Caco-2 (cell line): Measurements from ENCODE around the gene PRDM15. TPM values are rescaled to one million over a fixed set of nuclear protein-coding genes. Genes with fewer than 3 reads are reported as not detected.
A peak's percentile ranks its signal among the peaks of the same experiment; 100 is the strongest.

ENCODE experiments used
- BruUV-seq: library from RNA; stranded (reverse); fragments of 400-500 nt; replicated peaks from 2 replicates; lab custom pipeline; 2021; lab: Mats Ljungman, UMichigan
- CTCF ChIA-PET: fragments of 300-600 bp; sonication (Branson Sonifier 250); formaldehyde crosslinking; loops from one replicate; lab custom pipeline; 2022; ENCODE audit warnings: antibody characterized with exemption; lab: Charles Lee
- POLR2A ChIA-PET: fragments of 300-600 bp; sonication (Branson Sonifier 250); formaldehyde crosslinking; loops from one replicate; lab custom pipeline; 2022; ENCODE audit warnings: antibody characterized with exemption; lab: Charles Lee
- DNase-seq, 2 experiments: peaks; one replicate each; pipeline versions ENCODE4 v3.0.0 to v3.0.0-alpha.2; 2020 to 2022
- H3K27me3 ChIP-seq: replicated peaks from 2 replicates; pipeline ENCODE4 v1.6.0; 2011; ENCODE audit warnings: low read length; ENCODE audit not compliant: control insufficient read depth, insufficient read depth
- H3K36me3 ChIP-seq: 2 replicates; pipeline ENCODE4 v1.5.1; 2011; ENCODE audit warnings: low read length; ENCODE audit not compliant: control insufficient read depth, insufficient read depth
- H3K4me1 ChIP-seq: fragments of 250-450 bp; sonication (Bioruptor Pico); 2 replicates; pipeline ENCODE4 v1.5.1; 2020; ENCODE audit warnings: mild to moderate bottlenecking
- H3K4me3 ChIP-seq: 2 replicates; pipeline ENCODE4 v1.5.1; 2011; ENCODE audit warnings: low read depth, mild to moderate bottlenecking, control low read depth, low read length
- H3K9me3 ChIP-seq: fragments of 250-450 bp; sonication (Bioruptor Pico); 2 replicates; pipeline ENCODE4 v1.5.1; 2020; ENCODE audit warnings: mild to moderate bottlenecking, moderate library complexity
- H3K27ac Mint-ChIP-seq: one replicate; pipeline ENCODE4 v1.8.0; 2022; ENCODE audit warnings: mixed read lengths; ENCODE audit not compliant: unreplicated experiment
- H3K27me3 Mint-ChIP-seq: one replicate; pipeline ENCODE4 v1.8.0; 2022; ENCODE audit warnings: mixed read lengths; ENCODE audit not compliant: insufficient read depth, unreplicated experiment
- H3K36me3 Mint-ChIP-seq: one replicate; pipeline ENCODE4 v1.8.0; 2022; ENCODE audit warnings: mild to moderate bottlenecking, mixed read lengths; ENCODE audit not compliant: insufficient read depth, unreplicated experiment
- H3K4me1 Mint-ChIP-seq: one replicate; pipeline ENCODE4 v1.8.0; 2022; ENCODE audit warnings: low read depth, mixed read lengths; ENCODE audit not compliant: unreplicated experiment
- H3K4me3 Mint-ChIP-seq: one replicate; pipeline ENCODE4 v1.8.0; 2022; ENCODE audit warnings: mild to moderate bottlenecking, moderate library complexity, mixed read lengths; ENCODE audit not compliant: unreplicated experiment
- H3K9me3 Mint-ChIP-seq: one replicate; pipeline ENCODE4 v1.8.0; 2022; ENCODE audit warnings: mixed read lengths; ENCODE audit not compliant: unreplicated experiment
- intact Hi-C: fragments of 100-400 bp; cut with micrococcal nuclease; formaldehyde crosslinking; loops from one replicate; pipeline ENCODE4 v1.10.0; 2022; ENCODE audit not compliant: unreplicated experiment
- total RNA-seq: library from RNA; stranded (reverse); gene quantifications from 2 replicates; pipeline ENCODE4 v1.2.3, GENCODE V29; 2022
- TF ChIP-seq, protein P1 (sequence below), 2 experiments: fragments of 200-600 bp in 1 of 2; IDR thresholded peaks; 1 replicate in 1 of 2; 2 replicates in 1 of 2; pipeline versions ENCODE4 v1.5.1 to v1.8.0; 2011 to 2022; ENCODE audit warnings: antibody characterized with exemption in 1 of 2, control low read depth in 1 of 2, inconsistent platforms in 1 of 2, low read depth in 1 of 2, low read length in 1 of 2, mild to moderate bottlenecking in 1 of 2, moderate library complexity in 1 of 2; ENCODE audit not compliant: insufficient read depth in 1 of 2, severe bottlenecking in 1 of 2, unreplicated experiment in 1 of 2

Gene PRDM15
- total RNA-seq, 1 experiment from 2014 or later = 5.6 TPM

DNA sequence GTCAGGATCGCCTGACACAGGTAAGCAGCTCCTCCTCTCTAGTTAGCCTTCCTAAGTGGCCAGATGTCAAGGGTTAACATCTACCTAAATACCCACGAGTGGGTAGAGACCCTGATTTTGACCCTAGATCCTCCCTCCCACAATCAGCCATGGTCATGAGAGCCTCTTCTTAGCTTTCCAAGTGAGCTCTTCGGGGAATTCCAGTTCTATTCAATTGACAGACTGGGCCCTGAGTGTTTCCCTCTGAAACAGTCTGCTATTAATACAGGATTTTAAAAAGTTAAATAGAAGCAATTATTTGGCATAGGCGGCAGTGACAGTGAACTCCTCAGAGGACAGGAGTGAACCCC, 46.6 kb upstream of the PRDM15 start:
- peaks cover 44% of the 10 kb centered on the region for H3K4me1 ChIP-seq
- no peak overlapping the region for H3K4me3 ChIP-seq
- DNase-seq = no peak
- H3K36me3 ChIP-seq = no peaks in the 10 kb centered on the region
- CTCF ChIA-PET = interaction anchor here (0.6 to 1.3 kb wide), 4 partner anchors 8 to 200 kb away, joined by 3 read pairs; no protein-coding TSS in a partner anchor
- Mint-ChIP-seq H3K4me3 (peak overlapping the region; percentile 71), H3K4me1 (peaks cover 27% of the 10 kb centered on the region), H3K27ac (peak overlapping the region; percentile 78), H3K36me3 (peaks cover 9% of the 10 kb centered on the region), H3K9me3 (no peaks in the 10 kb centered on the region), H3K27me3 (no peaks in the 10 kb centered on the region)
- H3K27me3 ChIP-seq = no peaks in the 10 kb centered on the region
- TF ChIP-seq, protein P1, sequence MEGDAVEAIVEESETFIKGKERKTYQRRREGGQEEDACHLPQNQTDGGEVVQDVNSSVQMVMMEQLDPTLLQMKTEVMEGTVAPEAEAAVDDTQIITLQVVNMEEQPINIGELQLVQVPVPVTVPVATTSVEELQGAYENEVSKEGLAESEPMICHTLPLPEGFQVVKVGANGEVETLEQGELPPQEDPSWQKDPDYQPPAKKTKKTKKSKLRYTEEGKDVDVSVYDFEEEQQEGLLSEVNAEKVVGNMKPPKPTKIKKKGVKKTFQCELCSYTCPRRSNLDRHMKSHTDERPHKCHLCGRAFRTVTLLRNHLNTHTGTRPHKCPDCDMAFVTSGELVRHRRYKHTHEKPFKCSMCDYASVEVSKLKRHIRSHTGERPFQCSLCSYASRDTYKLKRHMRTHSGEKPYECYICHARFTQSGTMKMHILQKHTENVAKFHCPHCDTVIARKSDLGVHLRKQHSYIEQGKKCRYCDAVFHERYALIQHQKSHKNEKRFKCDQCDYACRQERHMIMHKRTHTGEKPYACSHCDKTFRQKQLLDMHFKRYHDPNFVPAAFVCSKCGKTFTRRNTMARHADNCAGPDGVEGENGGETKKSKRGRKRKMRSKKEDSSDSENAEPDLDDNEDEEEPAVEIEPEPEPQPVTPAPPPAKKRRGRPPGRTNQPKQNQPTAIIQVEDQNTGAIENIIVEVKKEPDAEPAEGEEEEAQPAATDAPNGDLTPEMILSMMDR (IDR thresholded peaks at IDR 0.05; ENCODE audit: insufficient read depth in 1 of 2, low read depth in 1 of 2, low read length in 1 of 2, severe bottlenecking in 1 of 2, unreplicated experiment in 1 of 2) = no peak
- no TSS peak for BruUV-seq
- H3K9me3 ChIP-seq = no peaks in the 10 kb centered on the region
- POLR2A ChIA-PET = no interaction called here
- intact Hi-C loops = loop anchor here (2.0 kb wide), 1 partner anchor 47 kb away; the partner anchor contains the start of gene PRDM15

DNA sequence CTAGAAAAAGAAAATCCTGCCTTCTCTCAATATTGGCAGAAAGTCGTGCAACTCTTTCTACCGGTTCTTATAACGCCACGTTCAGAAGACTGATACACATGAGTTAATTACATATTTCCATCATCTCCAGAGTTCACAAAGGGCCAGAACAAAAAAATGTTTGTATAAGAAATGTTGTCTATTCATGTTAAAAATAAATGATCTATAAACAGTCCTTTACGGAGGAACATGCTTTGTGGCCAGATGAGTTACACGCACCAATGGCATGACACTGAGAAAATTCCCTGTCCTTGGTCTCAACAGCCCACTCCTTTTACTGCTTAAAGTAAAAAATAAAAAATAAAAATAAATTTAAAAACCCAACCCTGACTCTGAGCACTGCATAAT, 45.2 kb upstream of the PRDM15 start:
- POLR2A ChIA-PET = no interaction called here
- H3K4me1 Mint-ChIP-seq = peaks cover 17% of the 10 kb centered on the region
- BruUV-seq = no TSS peak
- Histone ChIP-seq H3K36me3 (no peaks in the 10 kb centered on the region), H3K4me1 (peaks cover 30% of the 10 kb centered on the region), H3K4me3 (no peak overlapping the region), H3K9me3 (no peaks in the 10 kb centered on the region), H3K27me3 (no peaks in the 10 kb centered on the region)
- CTCF ChIA-PET = no interaction called here
- no peaks in the 10 kb centered on the region for H3K9me3 Mint-ChIP-seq
- H3K27ac Mint-ChIP-seq = no peak overlapping the region
- intact Hi-C loops = no loop called here
- H3K27me3 Mint-ChIP-seq = no peaks in the 10 kb centered on the region
- TF ChIP-seq, protein P1 (IDR thresholded peaks at IDR 0.05; ENCODE audit: insufficient read depth in 1 of 2, low read depth in 1 of 2, low read length in 1 of 2, severe bottlenecking in 1 of 2, unreplicated experiment in 1 of 2) = no peak
- DNase-seq = no peak
- no peak overlapping the region for H3K4me3 Mint-ChIP-seq
- peaks cover 5% of the 10 kb centered on the region for H3K36me3 Mint-ChIP-seq

DNA sequence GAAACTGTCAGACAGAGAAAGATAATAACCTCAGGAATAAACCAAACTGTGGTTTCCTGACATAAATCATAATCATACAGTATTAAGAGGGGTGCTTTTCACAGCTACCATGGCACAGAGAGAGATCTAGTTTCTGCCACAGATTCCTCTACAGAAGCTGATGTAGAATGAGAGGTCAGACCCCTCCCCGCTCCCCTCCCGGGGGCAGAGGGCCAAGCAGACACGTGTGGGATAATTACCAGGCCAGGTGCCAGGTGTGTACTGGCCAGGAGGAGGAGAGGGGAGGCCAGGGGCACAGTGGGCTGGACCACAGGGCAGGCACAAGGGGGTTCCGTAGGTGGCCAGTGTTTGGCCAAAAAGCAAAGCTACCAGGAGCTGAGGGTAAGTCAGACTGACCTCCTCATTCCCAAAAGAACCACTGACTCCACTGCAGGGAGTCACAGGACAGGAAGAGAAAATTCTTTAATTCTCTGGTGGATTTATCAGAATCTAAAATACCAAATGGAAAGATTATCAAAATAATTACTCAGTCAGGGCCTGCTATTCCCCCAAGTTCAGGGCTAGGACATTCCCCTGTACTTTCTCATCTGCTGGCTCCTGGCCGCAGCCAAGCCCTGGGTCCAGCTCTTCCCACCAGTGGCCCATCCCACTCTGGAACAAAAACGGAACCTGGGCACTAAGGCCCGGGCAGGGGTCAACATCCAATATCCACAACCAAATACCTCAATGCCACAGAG, 44.7 kb upstream of the PRDM15 start:
- Histone ChIP-seq H3K4me1 (peaks cover 28% of the 10 kb centered on the region), H3K36me3 (no peaks in the 10 kb centered on the region), H3K9me3 (no peaks in the 10 kb centered on the region), H3K4me3 (no peak overlapping the region), H3K27me3 (no peaks in the 10 kb centered on the region)
- TF ChIP-seq, protein P1 (IDR thresholded peaks at IDR 0.05; ENCODE audit: insufficient read depth in 1 of 2, low read depth in 1 of 2, low read length in 1 of 2, severe bottlenecking in 1 of 2, unreplicated experiment in 1 of 2) = no peak
- Mint-ChIP-seq H3K27ac (no peak overlapping the region), H3K4me1 (peaks cover 17% of the 10 kb centered on the region), H3K9me3 (no peaks in the 10 kb centered on the region), H3K4me3 (no peak overlapping the region), H3K27me3 (no peaks in the 10 kb centered on the region), H3K36me3 (peaks cover 5% of the 10 kb centered on the region)
- ChIA-PET POLR2A (no interaction called here), CTCF (no interaction called here)
- BruUV-seq = no TSS peak
- intact Hi-C loops = no loop called here
- DNase-seq = no peak
